GM12878 (cell line): ENCODE data around the gene HADH. TPM values are rescaled to one million over a fixed set of nuclear protein-coding genes. Genes with fewer than 3 reads are reported as not detected.

ENCODE experiments used
- ASH2L ChIP-seq: fragments of 300-600, 200-600 bp; sonication (generic); IDR thresholded peaks from 2 replicates; pipeline ENCODE4 v1.6.1; 2017; ENCODE audit warnings: low read depth, mild to moderate bottlenecking, borderline replicate concordance
- HDAC6 ChIP-seq: fragments of 200-600 bp; sonication (generic); IDR thresholded peaks from one replicate; pipeline ENCODE4 v1.8.0; 2017; ENCODE audit warnings: antibody characterized with exemption; ENCODE audit not compliant: unreplicated experiment
- KDM1A ChIP-seq: fragments of 200-600 bp; sonication (generic); IDR thresholded peaks from 2 replicates; pipeline ENCODE4 v1.6.1; 2016; ENCODE audit warnings: borderline replicate concordance
- MYC ChIP-seq: IDR thresholded peaks from 2 replicates; pipeline ENCODE4 v1.6.1; 2011; ENCODE audit warnings: mild to moderate bottlenecking, low read length, moderate library complexity, inconsistent platforms; ENCODE audit not compliant: insufficient read depth, insufficient replicate concordance, insufficient read length, severe bottlenecking
- NR2C1 ChIP-seq: fragments of 450-650 bp; IDR thresholded peaks from 2 replicates; pipeline ENCODE4 v1.6.1; 2017; ENCODE audit warnings: antibody characterized with exemption, mild to moderate bottlenecking, moderate library complexity
- PAX5 ChIP-seq: IDR thresholded peaks from 2 replicates; pipeline ENCODE4 v1.6.1; 2011; ENCODE audit warnings: low read depth, low read length, borderline replicate concordance
- SREBF2 ChIP-seq: IDR thresholded peaks from 2 replicates; pipeline ENCODE4 v1.6.1; 2012; ENCODE audit warnings: mild to moderate bottlenecking, low read length
- SRF ChIP-seq, 2 experiments: IDR thresholded peaks; 2 replicates each; pipeline ENCODE4 v1.6.1; 2011; ENCODE audit warnings: low read depth in 2 of 2, low read length in 2 of 2, mild to moderate bottlenecking in 1 of 2, moderate library complexity in 1 of 2
- ZBED1 ChIP-seq: IDR thresholded peaks from 2 replicates; pipeline ENCODE4 v1.6.1; 2016; ENCODE audit warnings: borderline replicate concordance
- polyA plus RNA-seq, 11 experiments: library from polyadenylated mRNA; depleted of rRNA in 4 of 11; unstranded in 6 of 11; stranded (reverse) in 5 of 11; fragments of >200 nt; fragmentation: Nextera tagmentation in 4 of 11; fragmentation: Illumina TruSeq in 1 of 11; extraction: Ambion mirVana in 4 of 11; extraction: Trizol in 1 of 11; gene quantifications; 1 replicate in 1 of 11; 2 replicates in 10 of 11; pipeline versions ENCODE4 v1.2.1 to v1.2.3, GENCODE V29; 2011 to 2016; ENCODE audit warnings: inconsistent platforms in 2 of 11, missing spikeins in 2 of 11, low read depth in 1 of 11
- total RNA-seq, 4 experiments: library from RNA; depleted of rRNA in 3 of 4; stranded (reverse); fragments of >200 nt in 3 of 4; fragmentation: Illumina TruSeq in 1 of 4; extraction: Trizol in 1 of 4; gene quantifications; 2 replicates each; pipeline versions ENCODE4 v1.2.1 to v1.2.3, GENCODE V29; 2013 to 2021
- TF ChIP-seq, protein P1 (sequence below): fragments of 450-650 bp; IDR thresholded peaks from 2 replicates; pipeline ENCODE4 v1.6.1; 2016; ENCODE audit warnings: mild to moderate bottlenecking, moderate library complexity, borderline replicate concordance

The HADH gene
- total and polyA plus RNA-seq, 10 of the 15 experiments (the other 5 are each of a cell fraction or from before 2014, with no cell fraction given), result 20.3 to 97.9 (median 76.6) TPM

GRCh38 chr4:108024085-108024877 is 34.6 kb downstream of the HADH start (continued):
- TF ChIP-seq MYC (no peak), SREBF2 (no peak), PAX5 (no peak), ASH2L (no peak), KDM1A (no peak), NR2C1 (no peak), SRF (IDR thresholded peaks at IDR 0.05; ENCODE audit: low read depth in 2 of 2, low read length in 2 of 2) (no peak), HDAC6 (no peak), ZBED1 (no peak)
- TF ChIP-seq, protein P1, sequence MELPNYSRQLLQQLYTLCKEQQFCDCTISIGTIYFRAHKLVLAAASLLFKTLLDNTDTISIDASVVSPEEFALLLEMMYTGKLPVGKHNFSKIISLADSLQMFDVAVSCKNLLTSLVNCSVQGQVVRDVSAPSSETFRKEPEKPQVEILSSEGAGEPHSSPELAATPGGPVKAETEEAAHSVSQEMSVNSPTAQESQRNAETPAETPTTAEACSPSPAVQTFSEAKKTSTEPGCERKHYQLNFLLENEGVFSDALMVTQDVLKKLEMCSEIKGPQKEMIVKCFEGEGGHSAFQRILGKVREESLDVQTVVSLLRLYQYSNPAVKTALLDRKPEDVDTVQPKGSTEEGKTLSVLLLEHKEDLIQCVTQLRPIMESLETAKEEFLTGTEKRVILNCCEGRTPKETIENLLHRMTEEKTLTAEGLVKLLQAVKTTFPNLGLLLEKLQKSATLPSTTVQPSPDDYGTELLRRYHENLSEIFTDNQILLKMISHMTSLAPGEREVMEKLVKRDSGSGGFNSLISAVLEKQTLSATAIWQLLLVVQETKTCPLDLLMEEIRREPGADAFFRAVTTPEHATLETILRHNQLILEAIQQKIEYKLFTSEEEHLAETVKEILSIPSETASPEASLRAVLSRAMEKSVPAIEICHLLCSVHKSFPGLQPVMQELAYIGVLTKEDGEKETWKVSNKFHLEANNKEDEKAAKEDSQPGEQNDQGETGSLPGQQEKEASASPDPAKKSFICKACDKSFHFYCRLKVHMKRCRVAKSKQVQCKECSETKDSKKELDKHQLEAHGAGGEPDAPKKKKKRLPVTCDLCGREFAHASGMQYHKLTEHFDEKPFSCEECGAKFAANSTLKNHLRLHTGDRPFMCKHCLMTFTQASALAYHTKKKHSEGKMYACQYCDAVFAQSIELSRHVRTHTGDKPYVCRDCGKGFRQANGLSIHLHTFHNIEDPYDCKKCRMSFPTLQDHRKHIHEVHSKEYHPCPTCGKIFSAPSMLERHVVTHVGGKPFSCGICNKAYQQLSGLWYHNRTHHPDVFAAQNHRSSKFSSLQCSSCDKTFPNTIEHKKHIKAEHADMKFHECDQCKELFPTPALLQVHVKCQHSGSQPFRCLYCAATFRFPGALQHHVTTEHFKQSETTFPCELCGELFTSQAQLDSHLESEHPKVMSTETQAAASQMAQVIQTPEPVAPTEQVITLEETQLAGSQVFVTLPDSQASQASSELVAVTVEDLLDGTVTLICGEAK, result no peak
- TF ChIP-seq, all 136 proteins: peak for 0
